Smooth muscle cell (in vitro differentiated cells): ENCODE measurements around the gene MAMDC2. TPM values are rescaled to one million over a fixed set of nuclear protein-coding genes. Genes with fewer than 3 reads are reported as not detected.
A peak's percentile ranks its signal among the peaks of the same experiment; 100 is the strongest.

Source experiments
- DNase-seq: peaks from one replicate; lab custom pipeline; 2025; ENCODE audit not compliant: unreplicated experiment; lab: John Stamatoyannopoulos, UW
- H2AFZ ChIP-seq: fragments of 200-600 bp; sonication (generic); 2 replicates; pipeline ENCODE4 v1.6.0; 2016; ENCODE audit warnings: antibody characterized with exemption, low read depth, mild to moderate bottlenecking
- H3F3A ChIP-seq: fragments of 200-600 bp; sonication (generic); 2 replicates; pipeline ENCODE4 v1.6.0; 2017; ENCODE audit warnings: antibody characterized with exemption, low read depth
- H3K27ac ChIP-seq: fragments of 200-600 bp; sonication (generic); 2 replicates; pipeline ENCODE4 v1.5.1; 2016; ENCODE audit warnings: low read depth, mild to moderate bottlenecking
- H3K27me3 ChIP-seq: fragments of 200-600 bp; sonication (generic); 2 replicates; pipeline ENCODE4 v1.6.1; 2016; ENCODE audit warnings: low read depth, mild to moderate bottlenecking
- H3K36me3 ChIP-seq: fragments of 200-600 bp; sonication (generic); 2 replicates; pipeline ENCODE4 v1.5.1; 2016; ENCODE audit warnings: low read depth
- H3K4me1 ChIP-seq: fragments of 200-600 bp; sonication (generic); 2 replicates; pipeline ENCODE4 v1.5.1; 2016; ENCODE audit warnings: low read depth
- H3K4me2 ChIP-seq: fragments of 200-600 bp; sonication (generic); 2 replicates; pipeline ENCODE4 v1.6.0; 2016; ENCODE audit warnings: mild to moderate bottlenecking
- H3K4me3 ChIP-seq: fragments of 200-600 bp; sonication (generic); 2 replicates; pipeline ENCODE4 v1.5.1; 2016; ENCODE audit warnings: mild to moderate bottlenecking
- H3K79me2 ChIP-seq: fragments of 200-600 bp; sonication (generic); 2 replicates; pipeline ENCODE4 v1.6.0; 2016; ENCODE audit warnings: low read depth, mild to moderate bottlenecking
- H3K9ac ChIP-seq: fragments of 200-600 bp; sonication (generic); 2 replicates; pipeline ENCODE4 v1.6.0; 2016; ENCODE audit warnings: low read depth
- H3K9me3 ChIP-seq: fragments of 200-600 bp; sonication (generic); replicated peaks from 2 replicates; pipeline ENCODE4 v1.5.1; 2016; ENCODE audit warnings: low read depth
- H4K20me1 ChIP-seq: fragments of 200-600 bp; sonication (generic); 2 replicates; pipeline ENCODE4 v1.6.0; 2016; ENCODE audit warnings: low read depth
- WGBS: methylation state at CpG from one replicate; pipeline ENCODE4 v1.1.7; 2016; ENCODE audit warnings: low lambda C conversion rate; 5-methylcytosine and 5-hydroxymethylcytosine counted together
- polyA plus RNA-seq: library from polyadenylated mRNA; unstranded; fragments of >200 nt; fragmentation: Nextera tagmentation; extraction: Ambion mirVana; gene quantifications from 2 replicates; pipeline ENCODE4 v1.2.1, GENCODE V29; 2016
- total RNA-seq: library from RNA; depleted of rRNA; stranded (reverse); fragments of >200 nt; gene quantifications from 2 replicates; pipeline ENCODE4 v1.2.3, GENCODE V29; 2014
- TF ChIP-seq, protein P1 (sequence below): fragments of 200-600 bp; sonication (generic); IDR thresholded peaks from 2 replicates; pipeline ENCODE4 v1.5.1; 2017; ENCODE audit warnings: borderline replicate concordance, mild to moderate bottlenecking, antibody characterized with exemption; ENCODE audit not compliant: insufficient read depth, poor library complexity, severe bottlenecking

Gene MAMDC2
- total and polyA plus RNA-seq, 2 experiments from 2014 or later, result 8.2 to 13.0 TPM

DNA sequence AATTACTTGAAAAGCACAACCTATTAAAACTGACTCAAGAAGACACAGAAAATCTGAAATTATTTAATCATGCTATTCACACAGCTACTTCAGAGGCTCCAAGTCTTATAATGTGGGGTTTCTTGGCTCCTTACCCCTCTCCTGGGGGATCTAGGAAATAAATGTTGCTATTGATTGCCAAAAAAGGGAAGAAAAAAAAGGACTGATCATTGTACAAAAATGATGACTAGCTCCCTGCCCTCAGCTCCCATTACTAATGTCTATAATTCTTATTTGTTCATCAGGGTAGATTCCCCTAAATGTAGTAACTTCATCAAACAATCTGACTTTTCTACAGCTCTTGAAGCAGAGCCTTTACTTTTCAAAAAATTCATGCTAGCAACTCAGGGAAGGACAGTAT, 211.8 kb downstream of the MAMDC2 start:
- TF ChIP-seq, protein P1, sequence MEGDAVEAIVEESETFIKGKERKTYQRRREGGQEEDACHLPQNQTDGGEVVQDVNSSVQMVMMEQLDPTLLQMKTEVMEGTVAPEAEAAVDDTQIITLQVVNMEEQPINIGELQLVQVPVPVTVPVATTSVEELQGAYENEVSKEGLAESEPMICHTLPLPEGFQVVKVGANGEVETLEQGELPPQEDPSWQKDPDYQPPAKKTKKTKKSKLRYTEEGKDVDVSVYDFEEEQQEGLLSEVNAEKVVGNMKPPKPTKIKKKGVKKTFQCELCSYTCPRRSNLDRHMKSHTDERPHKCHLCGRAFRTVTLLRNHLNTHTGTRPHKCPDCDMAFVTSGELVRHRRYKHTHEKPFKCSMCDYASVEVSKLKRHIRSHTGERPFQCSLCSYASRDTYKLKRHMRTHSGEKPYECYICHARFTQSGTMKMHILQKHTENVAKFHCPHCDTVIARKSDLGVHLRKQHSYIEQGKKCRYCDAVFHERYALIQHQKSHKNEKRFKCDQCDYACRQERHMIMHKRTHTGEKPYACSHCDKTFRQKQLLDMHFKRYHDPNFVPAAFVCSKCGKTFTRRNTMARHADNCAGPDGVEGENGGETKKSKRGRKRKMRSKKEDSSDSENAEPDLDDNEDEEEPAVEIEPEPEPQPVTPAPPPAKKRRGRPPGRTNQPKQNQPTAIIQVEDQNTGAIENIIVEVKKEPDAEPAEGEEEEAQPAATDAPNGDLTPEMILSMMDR, result no peak
- Histone ChIP-seq H3K79me2 (peaks cover 90% of the 10 kb centered on the region), H3K9ac (peak overlapping the region; percentile 99), H3K4me2 (peak overlapping the region; percentile 89), H4K20me1 (peaks cover 15% of the 10 kb centered on the region), H3K4me1 (peaks cover 31% of the 10 kb centered on the region), H3K27me3 (no peaks in the 10 kb centered on the region), H3K9me3 (no peaks in the 10 kb centered on the region), H3K4me3 (peak overlapping the region; percentile 91), H3K36me3 (no peaks in the 10 kb centered on the region), H3K27ac (peak overlapping the region; percentile 100), H3F3A (peaks cover 6% of the 10 kb centered on the region), H2AFZ (no peak overlapping the region)
- DNase-seq, result no peak

GRCh38 chr9:70256123-70256551, 212.5 kb downstream of the MAMDC2 start:
- H3K36me3 ChIP-seq, result no peaks in the 10 kb centered on the region
- DNase-seq, result no peak
- peak overlapping the region; percentile 99 for H3K9ac ChIP-seq
- H3K4me3 ChIP-seq, result peak overlapping the region; percentile 91
- peak overlapping the region; percentile 100 for H3K27ac ChIP-seq
- no peaks in the 10 kb centered on the region for H3K9me3 ChIP-seq
- peak overlapping the region; percentile 89 for H3K4me2 ChIP-seq
- no peak overlapping the region for H2AFZ ChIP-seq
- under 1% methylated on average over 7 of the region's 7 CpGs for WGBS
- H3K4me1 ChIP-seq, result peaks cover 36% of the 10 kb centered on the region
- peaks cover 6% of the 10 kb centered on the region for H3F3A ChIP-seq
- no peaks in the 10 kb centered on the region for H3K27me3 ChIP-seq
- H3K79me2 ChIP-seq, result peaks cover 90% of the 10 kb centered on the region
- H4K20me1 ChIP-seq, result peaks cover 22% of the 10 kb centered on the region
- TF ChIP-seq, protein P1, result no peak

DNA sequence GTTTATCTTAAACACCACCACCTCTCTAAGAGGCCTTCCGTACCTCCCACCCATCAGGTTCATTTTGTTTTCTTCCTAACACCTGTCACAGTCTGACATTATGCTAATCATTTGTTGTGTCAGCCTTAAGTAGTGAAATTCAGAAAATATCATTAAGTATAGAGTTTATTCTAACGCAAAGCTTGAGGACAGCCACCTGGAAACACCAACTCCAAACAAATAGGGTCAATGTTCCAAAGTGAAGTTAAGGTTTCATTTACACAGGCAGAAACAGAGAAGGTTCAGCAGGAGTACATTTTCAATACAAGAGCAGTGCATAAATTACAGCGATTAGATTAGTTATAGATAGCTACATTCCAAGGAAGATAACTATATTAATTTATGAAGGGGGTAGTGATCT, 213.9 kb downstream of the MAMDC2 start:
- peaks cover 48% of the 10 kb centered on the region for H3K4me1 ChIP-seq
- peaks cover 90% of the 10 kb centered on the region for H3K79me2 ChIP-seq
- no peak for DNase-seq
- H3K27me3 ChIP-seq, result no peaks in the 10 kb centered on the region
- H4K20me1 ChIP-seq, result peaks cover 35% of the 10 kb centered on the region
- no peak overlapping the region for H2AFZ ChIP-seq
- no peaks in the 10 kb centered on the region for H3K9me3 ChIP-seq
- WGBS, result 79% methylated on average over 3 of the region's 3 CpGs
- H3K4me2 ChIP-seq, result peak overlapping the region; percentile 89
- H3K36me3 ChIP-seq, result no peaks in the 10 kb centered on the region
- TF ChIP-seq, protein P1, result no peak
- H3F3A ChIP-seq, result peaks cover 6% of the 10 kb centered on the region
- H3K9ac ChIP-seq, result peak overlapping the region; percentile 99
- H3K4me3 ChIP-seq, result peak overlapping the region; percentile 91
- peak overlapping the region; percentile 100 for H3K27ac ChIP-seq

DNA sequence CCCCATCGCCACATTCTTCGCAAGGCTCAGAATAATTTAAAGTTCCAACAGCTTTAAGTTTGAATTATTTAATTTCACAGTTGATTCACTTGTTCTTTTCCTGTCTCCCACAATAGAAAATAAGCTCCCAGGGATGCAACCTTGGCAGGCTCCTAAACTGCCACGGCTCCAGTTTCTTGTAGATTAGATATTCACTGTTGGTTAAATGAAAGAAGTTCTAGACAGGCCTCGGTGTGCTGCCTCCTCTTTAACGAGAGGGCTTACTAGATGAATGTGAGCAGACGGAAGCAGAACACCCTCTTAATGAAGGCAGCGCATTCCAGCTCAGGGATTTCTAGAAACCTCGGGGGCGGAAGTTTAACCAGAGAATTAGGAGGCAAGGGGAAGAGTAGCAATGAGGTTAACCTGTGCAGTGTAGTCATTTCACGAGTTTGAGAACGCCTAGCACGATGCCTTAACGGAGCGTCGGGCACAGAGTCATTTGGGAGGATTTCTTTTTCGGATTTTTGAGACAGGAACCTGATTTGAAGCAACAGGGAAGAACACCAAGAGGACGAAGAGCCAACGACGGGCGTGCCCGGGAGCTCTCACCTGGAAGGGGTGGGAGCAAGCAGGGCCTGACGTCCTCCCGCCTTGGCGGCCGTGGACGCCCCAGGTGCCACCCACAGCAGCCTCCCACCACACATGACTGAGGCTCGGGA, 214.5 kb downstream of the MAMDC2 start:
- no peak overlapping the region for H2AFZ ChIP-seq
- peak overlapping the region; percentile 91 for H3K4me3 ChIP-seq
- H3K4me2 ChIP-seq, result peak overlapping the region; percentile 89
- peak overlapping the region; percentile 100 for H3K27ac ChIP-seq
- DNase-seq, result no peak
- H4K20me1 ChIP-seq, result peaks cover 42% of the 10 kb centered on the region
- peaks cover 90% of the 10 kb centered on the region for H3K79me2 ChIP-seq
- TF ChIP-seq, protein P1, result no peak
- peak overlapping the region; percentile 99 for H3K9ac ChIP-seq
- H3K9me3 ChIP-seq, result no peaks in the 10 kb centered on the region
- peaks cover 6% of the 10 kb centered on the region for H3F3A ChIP-seq
- H3K36me3 ChIP-seq, result no peaks in the 10 kb centered on the region
- peaks cover 54% of the 10 kb centered on the region for H3K4me1 ChIP-seq
- H3K27me3 ChIP-seq, result no peaks in the 10 kb centered on the region
- WGBS, result 8% methylated on average over 27 of the region's 27 CpGs
